HEK293T (cell line): ENCODE measurements around the gene NKPD1.

Experiments
- ARNT ChIP-seq: fragments of 450-650 bp; IDR thresholded peaks from 2 replicates; pipeline ENCODE4 v1.6.1; 2017; ENCODE audit warnings: mild to moderate bottlenecking
- BHLHE40 ChIP-seq: fragments of 450-650 bp; IDR thresholded peaks from 2 replicates; pipeline ENCODE4 v1.6.1; 2016; ENCODE audit warnings: mild to moderate bottlenecking, moderate library complexity, borderline replicate concordance
- FOXA1 ChIP-seq: fragments of 450-650 bp; IDR thresholded peaks from 2 replicates; pipeline ENCODE4 v1.6.1; 2016; ENCODE audit warnings: mild to moderate bottlenecking
- FOXK2 ChIP-seq: fragments of 450-650 bp; IDR thresholded peaks from 2 replicates; pipeline ENCODE4 v1.6.1; 2016; ENCODE audit warnings: mild to moderate bottlenecking
- FOXM1 ChIP-seq: fragments of 450-650 bp; IDR thresholded peaks from 2 replicates; pipeline ENCODE4 v1.6.1; 2017; ENCODE audit warnings: mild to moderate bottlenecking, borderline replicate concordance
- L3MBTL2 ChIP-seq: fragments of 450-650 bp; conservative IDR thresholded peaks from 2 replicates; pipeline ENCODE4 v1.6.1; 2016; ENCODE audit warnings: mild to moderate bottlenecking
- NFRKB ChIP-seq: fragments of 450-650 bp; IDR thresholded peaks from 2 replicates; pipeline ENCODE4 v1.6.1; 2016; ENCODE audit warnings: mild to moderate bottlenecking, moderate library complexity
- SP1 ChIP-seq: fragments of 450-650 bp; IDR thresholded peaks from 2 replicates; pipeline ENCODE4 v1.6.1; 2017
- SUZ12 ChIP-seq: fragments of 450-650 bp; IDR thresholded peaks from 2 replicates; pipeline ENCODE4 v1.6.1; 2016; ENCODE audit warnings: mild to moderate bottlenecking
- TARDBP ChIP-seq: fragments of 450-650 bp; IDR thresholded peaks from 2 replicates; pipeline ENCODE4 v1.6.1; 2016
- ZNF384 ChIP-seq: fragments of 450-650 bp; IDR thresholded peaks from 2 replicates; pipeline ENCODE4 v1.6.1; 2016
- TF ChIP-seq, protein P1 (sequence below): fragments of 450-650 bp; IDR thresholded peaks from 2 replicates; pipeline ENCODE4 v1.6.1; 2016

DNA sequence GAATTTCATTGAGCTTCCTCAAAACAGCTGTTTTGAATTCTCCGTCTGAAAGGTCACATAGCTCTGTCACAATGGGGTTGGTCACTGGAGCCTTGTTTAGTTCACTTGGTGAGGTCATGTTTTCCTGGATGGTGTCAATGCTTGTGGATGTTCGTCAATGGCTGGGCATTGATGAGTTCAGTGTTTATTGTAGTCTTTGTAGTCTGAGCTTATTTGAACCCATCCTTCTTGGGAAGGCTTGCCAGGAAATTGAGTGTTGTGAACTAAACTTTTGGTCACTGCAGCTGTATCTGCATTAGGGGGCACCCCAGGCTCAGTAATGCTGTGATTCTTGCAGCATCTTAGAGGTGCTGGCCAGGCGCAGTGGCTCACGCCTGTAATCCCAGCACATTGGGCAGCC is 39.8 kb upstream of the NKPD1 start:
- TF ChIP-seq SP1: no peak
- TF ChIP-seq SUZ12: no peak
- no peak for TF ChIP-seq BHLHE40
- TF ChIP-seq FOXK2: no peak
- no peak for TF ChIP-seq TARDBP
- no peak for TF ChIP-seq ARNT
- no peak for TF ChIP-seq L3MBTL2
- TF ChIP-seq, protein P1, sequence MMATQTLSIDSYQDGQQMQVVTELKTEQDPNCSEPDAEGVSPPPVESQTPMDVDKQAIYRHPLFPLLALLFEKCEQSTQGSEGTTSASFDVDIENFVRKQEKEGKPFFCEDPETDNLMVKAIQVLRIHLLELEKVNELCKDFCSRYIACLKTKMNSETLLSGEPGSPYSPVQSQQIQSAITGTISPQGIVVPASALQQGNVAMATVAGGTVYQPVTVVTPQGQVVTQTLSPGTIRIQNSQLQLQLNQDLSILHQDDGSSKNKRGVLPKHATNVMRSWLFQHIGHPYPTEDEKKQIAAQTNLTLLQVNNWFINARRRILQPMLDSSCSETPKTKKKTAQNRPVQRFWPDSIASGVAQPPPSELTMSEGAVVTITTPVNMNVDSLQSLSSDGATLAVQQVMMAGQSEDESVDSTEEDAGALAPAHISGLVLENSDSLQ: no peak
- TF ChIP-seq FOXM1: no peak
- TF ChIP-seq ZNF384: no peak
- TF ChIP-seq FOXA1: no peak
- no peak for TF ChIP-seq NFRKB
